DMS 273 (cell line): ENCODE results near the gene SYT6.

Experiments
- DNase-seq: peaks from one replicate; lab custom pipeline; 2025; ENCODE audit not compliant: unreplicated experiment; lab: John Stamatoyannopoulos, UW

Gene SYT6

GRCh38 chr1:114153261-114154145 is at the start of gene SYT6:
TSS of gene SYT6 (minus strand) at chr1:114153869. CDS start at chr1:114153772, 97 bp downstream.
- peak; percentile 56 for DNase-seq

GRCh38 chr1:114201486-114201885 is 47.8 kb upstream of the SYT6 start:
- no peak for DNase-seq

- no peak for DNase-seq
Observed at GRCh38 chr1:114199017-114199594, 45.4 kb upstream of the SYT6 start.

GRCh38 chr1:114196992-114197907 is 43.6 kb upstream of the SYT6 start:
- DNase-seq = no peak

- no peak for DNase-seq
Observed at GRCh38 chr1:114195819-114196218, 42.1 kb upstream of the SYT6 start.

GRCh38 chr1:114192328-114192727 is 38.7 kb upstream of the SYT6 start:
- no peak for DNase-seq

GRCh38 chr1:114189398-114189797 is 35.7 kb upstream of the SYT6 start:
- no peak for DNase-seq

- DNase-seq = no peak
Observed at GRCh38 chr1:114181356-114181755, 27.7 kb upstream of the SYT6 start.

GRCh38 chr1:114180742-114181141 is 27.1 kb upstream of the SYT6 start:
- DNase-seq = no peak

- DNase-seq = peak; percentile 43
Observed at GRCh38 chr1:114178936-114179335, 25.3 kb upstream of the SYT6 start.

GRCh38 chr1:114177282-114177681 is 23.6 kb upstream of the SYT6 start:
- DNase-seq = no peak

GRCh38 chr1:114176366-114176765 is 22.7 kb upstream of the SYT6 start:
- DNase-seq = no peak

GRCh38 chr1:114173680-114174079 is 20.0 kb upstream of the SYT6 start:
- DNase-seq = no peak

- DNase-seq = no peak
Observed at GRCh38 chr1:114169509-114169908, 15.8 kb upstream of the SYT6 start.

- DNase-seq = no peak
Observed at GRCh38 chr1:114167226-114167625, 13.6 kb upstream of the SYT6 start.

GRCh38 chr1:114164840-114165543 is 11.3 kb upstream of the SYT6 start:
- no peak for DNase-seq

GRCh38 chr1:114159941-114160340 is 6.3 kb upstream of the SYT6 start:
- no peak for DNase-seq

GRCh38 chr1:114157275-114157660 is 3.6 kb upstream of the SYT6 start:
- no peak for DNase-seq

- no peak for DNase-seq
Observed at GRCh38 chr1:114156538-114157274, 3.0 kb upstream of the SYT6 start.

- no peak for DNase-seq
Observed at GRCh38 chr1:114155706-114156105, 2.0 kb upstream of the SYT6 start.
